ENCODE measurements around the gene MSI2. TPM values are rescaled to one million over a fixed set of nuclear protein-coding genes. Genes with fewer than 3 reads are reported as not detected.

Gene MSI2
- total and polyA plus RNA-seq, 4 donors = 9.4 to 64.0 (median 30.4) TPM

- H3K36me3 ChIP-seq (ENCODE audit: control insufficient read depth in 4 of 4, insufficient read depth in 4 of 4, low read length in 4 of 4) = no peaks in the 10 kb centered on the region
- WGBS, 2 donors = 92 to 97% methylated on average over 6 of the region's 6 CpGs
- DNase-seq (no peak), ATAC-seq (ENCODE audit: insufficient read depth, low FRiP score) (no peak)
- peaks cover 0 to 24% (median 0%) of the 10 kb centered on the region in 5 donors for H3K4me1 ChIP-seq (ENCODE audit: control insufficient read depth in 5 of 5, insufficient read depth in 5 of 5, low read length in 5 of 5)
- no peak overlapping the region for H3K4me3 ChIP-seq
- no peak overlapping the region for H3K27ac ChIP-seq (ENCODE audit: low read depth in 1 of 2, low read length in 1 of 2)
- H3K9ac ChIP-seq (ENCODE audit: insufficient read depth in 1 of 2, low read length in 2 of 2) = no peak overlapping the region
- no peak for TF ChIP-seq CTCF (IDR thresholded peaks at IDR 0.05; ENCODE audit: control extremely low read depth, extremely low read depth)
- H3K9me3 ChIP-seq (ENCODE audit: control insufficient read depth in 4 of 4, insufficient read depth in 3 of 4, low read length in 3 of 4) = no peaks in the 10 kb centered on the region
- H3K27me3 ChIP-seq (ENCODE audit: control insufficient read depth in 3 of 3, insufficient read depth in 3 of 3, low read length in 2 of 3) = no peaks in the 10 kb centered on the region
Observed at GRCh38 chr17:57327176-57327970, 71.0 kb downstream of the MSI2 start.

- H3K9ac ChIP-seq (ENCODE audit: insufficient read depth in 1 of 2, low read length in 2 of 2) = no peak overlapping the region
- no peak for TF ChIP-seq CTCF (IDR thresholded peaks at IDR 0.05; ENCODE audit: control extremely low read depth, extremely low read depth)
- H3K4me1 ChIP-seq (ENCODE audit: control insufficient read depth in 5 of 5, insufficient read depth in 5 of 5, low read length in 5 of 5) = peaks cover 0 to 24% (median 0%) of the 10 kb centered on the region in 5 donors
- no peak overlapping the region for H3K4me3 ChIP-seq
- no peaks in the 10 kb centered on the region for H3K9me3 ChIP-seq (ENCODE audit: control insufficient read depth in 4 of 4, insufficient read depth in 3 of 4, low read length in 3 of 4)
- ATAC-seq (ENCODE audit: insufficient read depth, low FRiP score) (no peak), DNase-seq (no peak)
- H3K36me3 ChIP-seq (ENCODE audit: control insufficient read depth in 4 of 4, insufficient read depth in 4 of 4, low read length in 4 of 4) = no peaks in the 10 kb centered on the region
- H3K27me3 ChIP-seq (ENCODE audit: control insufficient read depth in 3 of 3, insufficient read depth in 3 of 3, low read length in 2 of 3) = no peaks in the 10 kb centered on the region
- no peak overlapping the region for H3K27ac ChIP-seq (ENCODE audit: low read depth in 1 of 2, low read length in 1 of 2)
- WGBS, 2 donors = 98 to 100% methylated on average over 1 of the region's 1 CpG
Observed at GRCh38 chr17:57328109-57328882, 72.0 kb downstream of the MSI2 start.

DNA sequence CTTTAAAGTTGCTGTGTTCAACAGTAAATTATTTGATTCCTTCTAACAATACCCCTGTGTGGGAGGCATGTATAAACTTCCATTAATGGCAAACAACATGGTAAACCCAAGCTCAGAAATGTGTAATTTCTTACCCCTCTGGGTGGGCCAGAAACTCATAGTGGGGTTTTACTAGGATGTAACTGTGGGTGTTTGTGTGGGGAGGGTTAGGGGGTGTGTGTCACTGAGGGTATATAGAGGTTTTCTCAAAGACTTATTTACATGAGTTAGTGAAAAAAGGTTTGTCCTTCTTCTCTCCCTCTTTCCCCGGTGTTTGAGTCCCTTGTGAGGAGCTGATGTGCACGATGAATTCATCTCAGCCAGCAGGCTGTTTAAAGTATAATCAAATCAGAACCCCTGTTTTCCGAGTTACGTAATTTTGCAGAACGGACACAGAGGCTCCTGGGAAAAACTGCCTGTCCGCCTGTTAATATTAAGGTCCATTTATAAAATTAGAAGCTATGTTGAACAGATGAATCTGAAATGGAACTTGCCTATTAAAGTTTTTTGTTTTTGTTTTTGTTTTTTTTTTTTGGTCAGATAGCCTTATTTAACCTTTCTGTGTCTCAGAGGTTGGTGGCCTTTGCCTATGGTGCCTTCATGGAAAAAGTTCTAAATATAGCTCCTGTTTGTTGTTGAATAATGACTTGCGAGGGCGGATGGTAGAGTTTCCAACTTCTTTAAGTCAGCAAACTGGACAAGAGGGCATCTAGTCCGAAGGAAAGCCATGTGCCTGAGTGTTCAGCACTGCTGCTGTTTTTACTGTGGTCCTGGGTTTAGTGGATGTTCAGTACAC, 73.3 kb downstream of the MSI2 start:
- Histone ChIP-seq H3K9ac (ENCODE audit: insufficient read depth in 1 of 2, low read length in 2 of 2) (no peak overlapping the region), H3K27me3 (ENCODE audit: control insufficient read depth in 3 of 3, insufficient read depth in 3 of 3, low read length in 2 of 3) (no peaks in the 10 kb centered on the region), H3K27ac (ENCODE audit: low read depth in 1 of 2, low read length in 1 of 2) (peak overlapping the region in 1 of 2 donors; percentile 81), H3K36me3 (ENCODE audit: control insufficient read depth in 4 of 4, insufficient read depth in 4 of 4, low read length in 4 of 4) (no peaks in the 10 kb centered on the region), H3K4me1 (ENCODE audit: control insufficient read depth in 5 of 5, insufficient read depth in 5 of 5, low read length in 5 of 5) (peaks cover 0 to 22% (median 0%) of the 10 kb centered on the region in 5 donors), H3K4me3 (no peak overlapping the region), H3K9me3 (ENCODE audit: control insufficient read depth in 4 of 4, insufficient read depth in 3 of 4, low read length in 3 of 4) (no peaks in the 10 kb centered on the region)
- TF ChIP-seq CTCF (IDR thresholded peaks at IDR 0.05; ENCODE audit: control extremely low read depth, extremely low read depth) = no peak
- DNase-seq = peak in 2 of 3 donors; percentile 31 to 42
- no peak for ATAC-seq (ENCODE audit: insufficient read depth, low FRiP score)
- WGBS, 2 donors = 77 to 78% methylated on average over 9 of the region's 9 CpGs
